ACC112 (cell line): ENCODE data around the gene FOXO6.

ENCODE experiments used
- H2AFZ ChIP-seq: fragments of 200-600 bp; sonication (generic); one replicate; pipeline ENCODE4 v1.6.0; 2017; ENCODE audit warnings: antibody characterized with exemption, low read length; ENCODE audit not compliant: unreplicated experiment
- H3K27ac ChIP-seq: fragments of 200-600 bp; sonication (generic); 2 replicates; pipeline ENCODE4 v1.5.1; 2014; ENCODE audit warnings: low read depth, mild to moderate bottlenecking, antibody characterized with exemption, low read length, moderate library complexity
- H3K27me3 ChIP-seq: fragments of 200-600 bp; sonication (generic); 2 replicates; pipeline ENCODE4 v1.6.1; 2014; ENCODE audit warnings: mild to moderate bottlenecking, antibody characterized with exemption, low read length, moderate library complexity, mixed read lengths; ENCODE audit not compliant: insufficient read depth
- H3K36me3 ChIP-seq: fragments of 200-600 bp; sonication (generic); 2 replicates; pipeline ENCODE4 v1.6.1; 2016; ENCODE audit warnings: mild to moderate bottlenecking, antibody characterized with exemption, low read length, moderate library complexity, mixed read lengths; ENCODE audit not compliant: insufficient read depth
- H3K4me1 ChIP-seq: fragments of 200-600 bp; sonication (generic); one replicate; pipeline ENCODE4 v1.6.1; 2016; ENCODE audit warnings: low read length, mixed read lengths; ENCODE audit not compliant: insufficient read depth, unreplicated experiment, control insufficient read depth
- H3K4me3 ChIP-seq: fragments of 200-600 bp; sonication (generic); 2 replicates; pipeline ENCODE4 v1.5.1; 2014; ENCODE audit warnings: mild to moderate bottlenecking, low read depth, low read length
- H3K79me2 ChIP-seq: fragments of 200-600 bp; sonication (generic); one replicate; pipeline ENCODE4 v1.6.0; 2016; ENCODE audit warnings: low read length; ENCODE audit not compliant: control insufficient read depth, unreplicated experiment, insufficient read depth

FOXO6 gene

DNA sequence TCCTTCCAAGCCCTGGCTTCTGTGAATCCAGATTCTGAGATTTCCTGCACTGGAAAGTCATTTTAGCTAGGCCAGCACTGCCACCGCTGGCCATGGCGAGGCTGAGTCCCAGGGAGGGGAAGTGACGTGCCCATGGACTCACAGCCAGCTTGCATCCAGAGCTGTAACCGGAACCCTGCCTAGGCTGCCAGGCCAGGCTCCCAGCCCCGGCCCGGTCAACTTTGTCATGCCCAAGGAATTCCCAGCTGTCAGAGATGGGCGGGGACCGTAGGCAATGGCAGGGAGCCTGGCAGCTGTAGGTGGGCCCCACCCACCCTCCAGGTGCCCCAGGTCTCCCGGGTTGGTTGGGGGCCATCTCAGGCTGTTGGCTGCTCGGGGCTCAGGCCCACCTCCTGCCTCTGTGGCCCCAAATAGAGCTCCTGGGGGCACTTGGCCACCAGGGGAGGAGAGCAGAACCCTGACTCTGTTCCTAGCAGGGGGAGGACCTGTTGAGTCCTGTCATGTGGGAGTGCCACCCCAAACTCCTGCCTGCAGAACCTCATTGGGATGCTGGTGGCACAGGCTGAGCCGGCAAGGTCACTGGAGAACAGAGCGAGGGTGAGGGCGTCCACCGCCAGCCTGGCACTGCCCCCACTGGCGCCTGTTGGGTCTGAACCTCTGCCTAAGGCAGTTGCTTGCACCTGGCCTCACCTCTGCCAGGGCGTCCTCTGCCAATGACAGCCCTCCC lies 57.8 kb downstream of the FOXO6 start:
- H2AFZ ChIP-seq, result peak overlapping the region; percentile 94
- peaks cover 16% of the 10 kb centered on the region for H3K4me1 ChIP-seq
- H3K36me3 ChIP-seq, result no peaks in the 10 kb centered on the region
- no peaks in the 10 kb centered on the region for H3K79me2 ChIP-seq
- H3K4me3 ChIP-seq, result no peak overlapping the region
- no peaks in the 10 kb centered on the region for H3K27me3 ChIP-seq
- peak overlapping the region; percentile 65 for H3K27ac ChIP-seq

DNA sequence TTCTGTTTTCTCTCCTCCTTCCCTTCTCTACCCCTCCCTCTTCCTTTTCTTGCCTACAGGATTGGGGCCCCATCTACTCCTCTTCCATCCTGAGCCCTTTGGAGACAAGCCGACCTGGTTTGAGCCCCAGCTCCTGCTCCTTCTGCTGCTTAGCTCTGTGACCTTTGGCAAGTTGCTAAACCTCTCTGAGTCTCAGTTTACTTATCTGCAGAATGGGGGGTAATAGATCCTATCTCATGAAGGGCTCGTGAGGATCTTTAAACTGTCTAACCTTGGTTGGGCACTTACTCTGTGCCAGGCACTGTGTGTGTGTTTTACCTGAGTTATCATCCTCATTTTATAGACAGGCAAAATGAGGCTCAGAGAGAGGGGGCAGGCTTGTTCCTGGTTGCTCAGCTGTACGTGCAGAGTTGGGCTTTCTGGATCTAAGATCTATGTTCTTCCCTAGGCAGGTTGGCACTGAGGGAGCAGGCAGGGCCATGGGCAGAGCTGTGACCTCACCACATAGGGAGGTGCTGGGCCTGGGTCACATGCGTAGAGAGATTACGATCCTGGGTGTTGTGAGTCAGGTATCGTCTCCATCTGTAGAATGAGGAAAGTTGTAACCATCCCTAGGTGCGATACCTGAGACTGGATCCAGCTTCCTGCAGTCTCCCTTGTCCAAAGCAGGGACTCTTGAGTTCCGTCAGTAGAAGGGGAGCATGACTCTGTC lies 58.5 kb downstream of the FOXO6 start:
- no peak overlapping the region for H3K27ac ChIP-seq
- H3K79me2 ChIP-seq, result no peaks in the 10 kb centered on the region
- H3K36me3 ChIP-seq, result no peaks in the 10 kb centered on the region
- no peak overlapping the region for H3K4me3 ChIP-seq
- no peaks in the 10 kb centered on the region for H3K27me3 ChIP-seq
- no peak overlapping the region for H2AFZ ChIP-seq
- peaks cover 16% of the 10 kb centered on the region for H3K4me1 ChIP-seq

- H3K4me1 ChIP-seq, result peaks cover 16% of the 10 kb centered on the region
- H3K27me3 ChIP-seq, result no peaks in the 10 kb centered on the region
- no peaks in the 10 kb centered on the region for H3K36me3 ChIP-seq
- no peak overlapping the region for H3K4me3 ChIP-seq
- no peak overlapping the region for H3K27ac ChIP-seq
- no peaks in the 10 kb centered on the region for H3K79me2 ChIP-seq
- no peak overlapping the region for H2AFZ ChIP-seq
Observed at GRCh38 chr1:41420351-41420750, 59.1 kb downstream of the FOXO6 start.

DNA sequence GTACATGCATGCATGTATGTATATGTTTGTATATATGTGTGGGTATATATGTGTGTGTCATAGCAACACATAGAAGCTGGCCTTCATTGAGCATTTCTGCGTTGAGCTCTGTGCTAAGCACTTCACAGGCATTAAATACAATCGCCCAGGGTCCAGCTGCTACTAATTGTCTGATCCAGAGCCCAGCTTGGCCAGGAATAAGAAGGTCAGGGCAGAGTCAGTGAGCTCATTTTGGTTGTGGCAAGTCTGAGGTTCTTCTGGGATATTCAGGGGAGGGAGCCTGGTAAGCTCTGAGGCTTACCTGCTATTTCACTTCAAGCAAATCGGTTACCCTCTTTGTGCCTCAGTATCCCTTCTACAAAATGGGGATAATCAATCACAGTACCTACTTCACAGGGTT lies 59.6 kb downstream of the FOXO6 start:
- H2AFZ ChIP-seq, result no peak overlapping the region
- H3K79me2 ChIP-seq, result no peaks in the 10 kb centered on the region
- no peak overlapping the region for H3K27ac ChIP-seq
- no peaks in the 10 kb centered on the region for H3K27me3 ChIP-seq
- no peaks in the 10 kb centered on the region for H3K36me3 ChIP-seq
- peaks cover 16% of the 10 kb centered on the region for H3K4me1 ChIP-seq
- H3K4me3 ChIP-seq, result no peak overlapping the region

DNA sequence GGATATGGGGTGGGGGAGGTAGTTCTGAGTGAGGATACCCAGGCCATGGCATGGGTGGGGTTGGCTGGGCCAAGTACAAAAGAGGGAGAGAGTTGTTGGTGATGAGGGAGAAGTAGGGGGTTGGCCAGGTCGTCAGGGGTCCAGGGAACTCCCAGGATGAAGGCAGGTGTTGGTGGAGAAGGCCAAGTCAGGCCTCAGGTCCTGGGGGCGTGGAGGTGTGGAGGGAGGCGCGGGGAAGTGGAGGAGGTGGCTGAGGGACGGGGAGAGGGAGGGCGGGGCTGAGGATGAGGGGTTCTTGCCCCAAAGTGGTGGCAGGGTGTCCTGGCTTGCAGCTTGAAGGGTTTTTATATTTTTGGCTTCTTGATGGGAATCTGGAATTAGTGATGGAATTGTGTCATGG lies 61.1 kb downstream of the FOXO6 start:
- no peak overlapping the region for H3K4me3 ChIP-seq
- no peak overlapping the region for H2AFZ ChIP-seq
- H3K27me3 ChIP-seq, result no peaks in the 10 kb centered on the region
- peaks cover 16% of the 10 kb centered on the region for H3K4me1 ChIP-seq
- no peaks in the 10 kb centered on the region for H3K36me3 ChIP-seq
- no peaks in the 10 kb centered on the region for H3K79me2 ChIP-seq
- no peak overlapping the region for H3K27ac ChIP-seq

DNA sequence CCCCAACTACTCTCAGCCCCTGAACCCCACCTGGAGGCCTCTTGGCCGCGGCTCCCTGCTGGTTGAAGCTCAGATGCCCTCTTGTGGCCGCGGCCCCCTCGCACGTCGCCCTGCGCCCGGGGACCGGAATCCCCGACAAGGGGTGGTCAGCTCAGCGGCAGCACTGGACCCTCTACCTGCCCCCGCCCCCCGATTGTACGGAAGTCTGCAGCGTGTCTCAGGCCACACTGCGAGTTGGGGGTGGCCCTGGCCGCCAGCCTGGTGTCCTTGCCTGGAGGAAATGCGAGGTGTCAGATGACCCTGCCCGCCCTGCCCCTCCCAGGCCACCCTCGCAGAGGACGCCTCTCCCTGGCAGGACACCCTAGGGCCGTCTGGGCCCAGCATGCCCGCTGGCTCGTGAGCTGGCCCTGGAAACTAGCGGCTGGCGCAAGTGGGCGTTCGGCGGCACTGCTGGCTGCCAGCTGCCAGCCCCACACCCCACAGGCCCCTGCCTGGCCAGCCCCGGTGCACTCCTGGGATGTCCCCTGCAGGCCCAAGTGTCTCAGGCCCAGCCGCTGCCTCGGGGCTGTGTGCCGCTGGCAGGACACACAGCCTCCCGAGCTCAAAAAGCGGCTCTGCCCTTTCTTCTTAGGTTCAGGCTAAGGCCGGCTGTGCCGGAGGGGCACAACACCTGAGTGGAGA lies 62.4 kb downstream of the FOXO6 start:
- no peaks in the 10 kb centered on the region for H3K36me3 ChIP-seq
- no peaks in the 10 kb centered on the region for H3K27me3 ChIP-seq
- no peak overlapping the region for H3K4me3 ChIP-seq
- H3K4me1 ChIP-seq, result peaks cover 9% of the 10 kb centered on the region
- H3K27ac ChIP-seq, result no peak overlapping the region
- no peak overlapping the region for H2AFZ ChIP-seq
- no peaks in the 10 kb centered on the region for H3K79me2 ChIP-seq

DNA sequence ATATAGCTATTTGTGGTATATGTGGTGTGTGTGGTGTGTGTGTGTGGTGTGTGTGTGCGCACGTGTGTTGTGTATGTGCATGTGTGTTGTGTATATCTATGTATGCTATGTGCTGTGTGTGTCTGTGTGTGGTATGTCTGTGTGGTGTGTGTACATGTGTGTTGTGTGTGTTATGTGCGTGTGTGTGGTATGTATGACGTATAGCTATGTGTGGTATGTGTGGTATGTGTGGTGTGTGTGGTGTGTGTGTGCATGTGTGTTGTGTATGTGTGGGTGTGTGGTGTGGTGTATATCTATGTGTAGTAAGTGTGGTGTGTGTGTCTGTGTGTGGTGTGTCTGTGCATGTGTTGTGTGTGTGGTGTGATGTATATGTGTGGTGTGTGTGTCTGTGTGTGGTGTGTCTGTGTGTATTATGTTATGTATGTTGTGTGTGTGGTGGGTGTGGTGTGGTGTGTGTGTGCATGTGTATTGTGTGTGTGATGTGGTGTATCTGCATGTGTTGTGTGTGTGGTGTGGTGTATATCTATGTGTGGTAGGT lies 63.4 kb downstream of the FOXO6 start:
- Histone ChIP-seq H3K36me3 (no peaks in the 10 kb centered on the region), H2AFZ (no peak overlapping the region), H3K4me1 (no peaks in the 10 kb centered on the region), H3K4me3 (no peak overlapping the region), H3K27ac (no peak overlapping the region), H3K27me3 (no peaks in the 10 kb centered on the region), H3K79me2 (no peaks in the 10 kb centered on the region)

GRCh38 chr1:41425369-41425768 lies 64.1 kb downstream of the FOXO6 start:
- Histone ChIP-seq H3K27ac (no peak overlapping the region), H2AFZ (no peak overlapping the region), H3K36me3 (no peaks in the 10 kb centered on the region), H3K4me3 (no peak overlapping the region), H3K4me1 (no peaks in the 10 kb centered on the region), H3K79me2 (no peaks in the 10 kb centered on the region), H3K27me3 (no peaks in the 10 kb centered on the region)

DNA sequence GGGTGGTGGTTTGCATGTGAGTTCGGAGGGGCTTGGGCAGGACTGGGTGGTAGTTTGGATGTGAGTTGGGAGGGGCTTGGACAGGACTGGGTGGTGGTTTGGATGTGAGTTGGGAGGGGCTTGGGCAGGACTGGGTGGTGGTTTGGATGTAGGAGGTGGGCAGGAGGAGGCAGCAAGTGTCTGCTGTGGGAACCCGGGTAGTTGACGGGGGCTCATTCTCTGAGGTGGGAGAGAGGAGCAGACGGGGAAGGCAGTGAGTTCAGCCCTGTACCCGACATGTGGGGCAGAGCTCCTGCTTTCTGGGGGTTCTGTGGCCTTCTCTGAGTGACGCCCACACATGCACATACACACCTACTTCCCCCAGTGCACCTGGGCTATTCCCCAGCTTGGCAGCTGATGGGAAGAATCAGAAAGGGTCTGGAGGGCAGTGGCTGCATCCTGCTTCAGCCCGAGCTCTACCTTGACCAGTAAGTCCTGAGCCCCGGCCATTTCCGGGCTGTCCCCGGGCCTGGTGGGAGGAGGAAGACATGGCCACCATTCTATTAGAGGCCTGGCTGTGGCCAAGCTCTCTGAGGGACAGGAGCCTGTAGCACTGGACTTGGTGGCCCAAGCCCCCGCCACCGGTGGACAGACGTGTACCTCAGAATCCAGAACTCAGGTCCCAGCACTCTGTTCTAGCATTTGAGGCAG lies 65.1 kb downstream of the FOXO6 start:
- H3K79me2 ChIP-seq, result no peaks in the 10 kb centered on the region
- no peak overlapping the region for H3K27ac ChIP-seq
- H3K27me3 ChIP-seq, result no peaks in the 10 kb centered on the region
- no peaks in the 10 kb centered on the region for H3K4me1 ChIP-seq
- no peak overlapping the region for H3K4me3 ChIP-seq
- no peak overlapping the region for H2AFZ ChIP-seq
- H3K36me3 ChIP-seq, result no peaks in the 10 kb centered on the region

DNA sequence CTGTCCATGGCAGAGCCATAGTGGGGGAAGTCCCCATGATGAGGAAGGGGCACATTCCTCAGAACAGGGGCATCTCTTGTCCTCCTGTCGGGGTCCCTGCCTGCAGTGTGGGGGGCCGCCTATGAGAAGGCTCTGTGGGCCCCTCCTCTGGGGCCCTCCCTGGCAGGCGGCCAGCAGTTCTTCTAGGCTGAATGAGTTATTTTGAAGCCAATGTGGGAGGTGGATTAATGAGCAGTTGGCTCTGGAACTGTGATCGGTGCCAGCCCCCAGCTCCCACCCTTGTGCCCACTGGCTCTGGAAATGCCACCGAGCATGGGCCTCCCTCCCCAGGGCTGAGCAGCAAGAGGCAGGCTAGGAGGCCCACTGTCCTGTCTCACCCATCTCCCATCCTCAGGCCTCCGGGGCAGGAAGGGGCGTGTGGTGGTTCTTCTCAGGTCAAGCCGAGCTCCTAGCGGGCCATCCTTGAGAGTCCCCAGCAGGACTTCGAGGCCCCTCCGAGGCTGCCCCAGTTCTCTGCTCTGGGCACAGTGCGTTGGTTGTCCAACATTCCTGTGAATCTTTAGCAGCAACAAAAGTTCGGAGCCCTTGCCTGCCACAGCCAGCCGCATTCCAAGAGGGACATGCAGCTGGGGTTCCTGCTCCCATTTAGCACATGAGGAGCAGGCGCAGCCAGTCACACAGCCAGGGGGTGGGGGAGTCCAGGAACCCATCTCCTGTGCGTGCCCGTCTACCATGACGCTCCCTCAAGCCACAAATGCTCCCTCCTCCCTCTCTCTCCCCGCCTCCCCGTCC lies 66.1 kb downstream of the FOXO6 start:
- Histone ChIP-seq H3K27me3 (no peaks in the 10 kb centered on the region), H3K79me2 (no peaks in the 10 kb centered on the region), H3K4me3 (no peak overlapping the region), H3K27ac (no peak overlapping the region), H2AFZ (no peak overlapping the region), H3K36me3 (no peaks in the 10 kb centered on the region), H3K4me1 (peaks cover 5% of the 10 kb centered on the region)
